ENCODE results near the gene ATP11A. TPM values are rescaled to one million over a fixed set of nuclear protein-coding genes. Genes with fewer than 3 reads are reported as not detected.

ATP11A gene
- total RNA-seq, 2 experiments from 2014 or later: 42.1 to 50.7 TPM

- intact Hi-C loops (cut with DNase I, micrococcal nuclease): no loop called here
- Mint-ChIP-seq H3K4me1 (peaks cover 8% of the 10 kb centered on the region), H3K27ac (no peak overlapping the region), H3K36me3 (ENCODE audit: low read depth) (peaks cover 23% of the 10 kb centered on the region), H3K4me3 (no peak overlapping the region), H3K9me3 (ENCODE audit: low read depth) (no peaks in the 10 kb centered on the region), H3K27me3 (no peaks in the 10 kb centered on the region)
- DNase-seq: no peak
- no peak for ATAC-seq
- ChIA-PET POLR2A (no interaction called here), CTCF (no interaction called here)
These were observed 117.2 kb downstream of the ATP11A start for GRCh38 chr13:112806739-112807652.

- intact Hi-C loops (cut with DNase I, micrococcal nuclease): no loop called here
- Mint-ChIP-seq H3K4me1 (peaks cover under 1% of the 10 kb centered on the region), H3K9me3 (ENCODE audit: low read depth) (no peaks in the 10 kb centered on the region), H3K36me3 (ENCODE audit: low read depth) (peaks cover 30% of the 10 kb centered on the region), H3K27me3 (no peaks in the 10 kb centered on the region), H3K4me3 (no peak overlapping the region), H3K27ac (no peak overlapping the region)
- ChIA-PET POLR2A (no interaction called here), CTCF (no interaction called here)
- no peak for ATAC-seq
- DNase-seq: no peak
These were observed 118.0 kb downstream of the ATP11A start for GRCh38 chr13:112807653-112808376.

- Mint-ChIP-seq H3K4me3 (no peak overlapping the region), H3K36me3 (ENCODE audit: low read depth) (peaks cover 34% of the 10 kb centered on the region), H3K27ac (no peak overlapping the region), H3K4me1 (no peaks in the 10 kb centered on the region), H3K27me3 (no peaks in the 10 kb centered on the region), H3K9me3 (ENCODE audit: low read depth) (no peaks in the 10 kb centered on the region)
- CTCF ChIA-PET: no interaction called here
- POLR2A ChIA-PET: no interaction called here
- DNase-seq: no peak
- intact Hi-C loops (cut with DNase I, micrococcal nuclease): no loop called here
- ATAC-seq: no peak
These were observed 118.7 kb downstream of the ATP11A start for GRCh38 chr13:112808377-112809140.

- no peak for ATAC-seq
- Mint-ChIP-seq H3K36me3 (ENCODE audit: low read depth) (peaks cover 41% of the 10 kb centered on the region), H3K4me1 (no peaks in the 10 kb centered on the region), H3K9me3 (ENCODE audit: low read depth) (no peaks in the 10 kb centered on the region), H3K27ac (no peak overlapping the region), H3K27me3 (no peaks in the 10 kb centered on the region), H3K4me3 (no peak overlapping the region)
- POLR2A ChIA-PET: no interaction called here
- DNase-seq: no peak
- intact Hi-C loops (cut with DNase I, micrococcal nuclease): no loop called here
- CTCF ChIA-PET: no interaction called here
These were observed 119.8 kb downstream of the ATP11A start for GRCh38 chr13:112809332-112810315.

- DNase-seq (no peak), ATAC-seq (no peak)
- ChIA-PET POLR2A (no interaction called here), CTCF (no interaction called here)
- Mint-ChIP-seq H3K27ac (no peak overlapping the region), H3K4me1 (no peaks in the 10 kb centered on the region), H3K9me3 (ENCODE audit: low read depth) (no peaks in the 10 kb centered on the region), H3K27me3 (no peaks in the 10 kb centered on the region), H3K4me3 (no peak overlapping the region), H3K36me3 (ENCODE audit: low read depth) (peaks cover 47% of the 10 kb centered on the region)
- intact Hi-C loops (cut with DNase I, micrococcal nuclease): no loop called here
These were observed 120.8 kb downstream of the ATP11A start for GRCh38 chr13:112810608-112811007.

- DNase-seq (no peak), ATAC-seq (no peak)
- no peaks in the 10 kb centered on the region for H3K9me3 Mint-ChIP-seq (ENCODE audit: low read depth)
- no peaks in the 10 kb centered on the region for H3K4me1 Mint-ChIP-seq
- H3K4me3 Mint-ChIP-seq: no peak overlapping the region
- peaks cover 49% of the 10 kb centered on the region for H3K36me3 Mint-ChIP-seq (ENCODE audit: low read depth)
- H3K27me3 Mint-ChIP-seq: no peaks in the 10 kb centered on the region
- intact Hi-C loops (cut with DNase I, micrococcal nuclease): no loop called here
- ChIA-PET CTCF (interaction anchor here (1.1 kb wide), 2 partner anchors 10 to 12 kb away, joined by 3 read pairs; no protein-coding TSS in a partner anchor), POLR2A (no interaction called here)
- H3K27ac Mint-ChIP-seq: no peak overlapping the region
These were observed 122.6 kb downstream of the ATP11A start for GRCh38 chr13:112812306-112813055.

- intact Hi-C loops (cut with DNase I, micrococcal nuclease): no loop called here
- ATAC-seq (no peak), DNase-seq (no peak)
- H3K9me3 Mint-ChIP-seq (ENCODE audit: low read depth): no peaks in the 10 kb centered on the region
- no peak overlapping the region for H3K27ac Mint-ChIP-seq
- peaks cover 55% of the 10 kb centered on the region for H3K36me3 Mint-ChIP-seq (ENCODE audit: low read depth)
- H3K4me1 Mint-ChIP-seq: no peaks in the 10 kb centered on the region
- H3K27me3 Mint-ChIP-seq: no peaks in the 10 kb centered on the region
- ChIA-PET POLR2A (no interaction called here), CTCF (interaction anchor here (0.6 to 1.1 kb wide), 5 partner anchors 9 to 359 kb away, joined by 3 read pairs; no protein-coding TSS in a partner anchor)
- no peak overlapping the region for H3K4me3 Mint-ChIP-seq
These were observed 123.7 kb downstream of the ATP11A start for GRCh38 chr13:112813552-112813951.

GRCh38 chr13:112814905-112815585 is 125.2 kb downstream of the ATP11A start:
- Mint-ChIP-seq H3K4me3 (no peak overlapping the region), H3K27ac (no peak overlapping the region), H3K36me3 (ENCODE audit: low read depth) (peaks cover 60% of the 10 kb centered on the region), H3K27me3 (no peaks in the 10 kb centered on the region), H3K4me1 (no peaks in the 10 kb centered on the region), H3K9me3 (ENCODE audit: low read depth) (no peaks in the 10 kb centered on the region)
- ATAC-seq: no peak
- ChIA-PET POLR2A (no interaction called here), CTCF (no interaction called here)
- intact Hi-C loops (cut with DNase I, micrococcal nuclease): no loop called here
- DNase-seq: no peak

GRCh38 chr13:112815871-112816270 is 126.0 kb downstream of the ATP11A start:
- no peak overlapping the region for H3K27ac Mint-ChIP-seq
- no peak overlapping the region for H3K4me3 Mint-ChIP-seq
- H3K27me3 Mint-ChIP-seq: no peaks in the 10 kb centered on the region
- ChIA-PET POLR2A (no interaction called here), CTCF (no interaction called here)
- peaks cover 60% of the 10 kb centered on the region for H3K36me3 Mint-ChIP-seq (ENCODE audit: low read depth)
- intact Hi-C loops (cut with DNase I, micrococcal nuclease): no loop called here
- H3K9me3 Mint-ChIP-seq (ENCODE audit: low read depth): no peaks in the 10 kb centered on the region
- ATAC-seq (no peak), DNase-seq (no peak)
- no peaks in the 10 kb centered on the region for H3K4me1 Mint-ChIP-seq

- Mint-ChIP-seq H3K36me3 (ENCODE audit: low read depth) (peaks cover 50% of the 10 kb centered on the region), H3K4me3 (no peak overlapping the region), H3K27ac (no peak overlapping the region), H3K4me1 (no peaks in the 10 kb centered on the region), H3K27me3 (no peaks in the 10 kb centered on the region), H3K9me3 (ENCODE audit: low read depth) (no peaks in the 10 kb centered on the region)
- intact Hi-C loops (cut with DNase I, micrococcal nuclease): no loop called here
- ChIA-PET POLR2A (no interaction called here), CTCF (interaction anchor here (0.6 kb wide), 1 partner anchor 151 kb away, joined by 3 read pairs; no protein-coding TSS in a partner anchor)
- no peak for DNase-seq
- no peak for ATAC-seq
These were observed 128.3 kb downstream of the ATP11A start for GRCh38 chr13:112818040-112818697.

Data from activated CD4-positive, alpha-beta T cell treated with anti-CD3 and anti-CD28 coated beads for 36 hours (primary cell).